ENCODE results near the gene CALML5. TPM values are rescaled to one million over a fixed set of nuclear protein-coding genes. Genes with fewer than 3 reads are reported as not detected.

The CALML5 gene
- total RNA-seq, 4 donors from 2014 or later, result not detected

- in situ Hi-C loops (cut with MboI; ENCODE audit: low pct_ligation_motif_present in 1 of 4, low pct_unique_long_range_greater_than_20kb in 1 of 4, low sequenced_read_pairs in 3 of 4), result no loop called here
- no peaks in the 10 kb centered on the region for H3K27me3 ChIP-seq
- 74% methylated on average over 2 of the region's 2 CpGs; no CpG with 5 or more reads in 1 of the 2 donors for WGBS, 2 donors (ENCODE audit: low coverage in 1 of 2)
Measured at GRCh38 chr10:5506246-5506645, 6.9 kb upstream of the CALML5 start.

GRCh38 chr10:5504146-5505072, 5.0 kb upstream of the CALML5 start:
- Histone ChIP-seq H3K27ac (peak overlapping the region; percentile 26 to 69 (median 58)), H3K4me3 (no peak overlapping the region), H3K27me3 (no peaks in the 10 kb centered on the region), H3K9me3 (no peaks in the 10 kb centered on the region), H3K36me3 (no peaks in the 10 kb centered on the region), H3K4me1 (peaks cover 0 to 19% (median 15%) of the 10 kb centered on the region in 4 donors)
- TF ChIP-seq EP300 (IDR thresholded peaks at IDR 0.05; ENCODE audit: low read depth) (no peak), POLR2A (IDR thresholded peaks at IDR 0.05) (no peak), POLR2AphosphoS5 (IDR thresholded peaks at IDR 0.05) (no peak), CTCF (IDR thresholded peaks at IDR 0.05) (no peak)
- in situ Hi-C loops (cut with MboI; ENCODE audit: low pct_ligation_motif_present in 1 of 4, low pct_unique_long_range_greater_than_20kb in 1 of 4, low sequenced_read_pairs in 3 of 4) (no loop called here), intact Hi-C loops (cut with DNase I; ENCODE audit: low total_unique reads) (no loop called here)
- 59 to 60% methylated on average over 1 to 18 of the region's 18 CpGs for WGBS, 2 donors (ENCODE audit: low coverage in 1 of 2)
- DNase-seq, result peak; percentile 8

More at GRCh38 chr10:5506246-5506645, 6.9 kb upstream of the CALML5 start:
- TF ChIP-seq EP300 (IDR thresholded peaks at IDR 0.05; ENCODE audit: low read depth) (no peak), CTCF (IDR thresholded peaks at IDR 0.05) (no peak), POLR2A (IDR thresholded peaks at IDR 0.05) (no peak), POLR2AphosphoS5 (IDR thresholded peaks at IDR 0.05) (no peak)
- no peak overlapping the region for H3K27ac ChIP-seq
- peaks cover 0 to 19% (median 15%) of the 10 kb centered on the region in 4 donors for H3K4me1 ChIP-seq
- no peak for DNase-seq
- no peak overlapping the region for H3K4me3 ChIP-seq
- no peaks in the 10 kb centered on the region for H3K36me3 ChIP-seq
- intact Hi-C loops (cut with DNase I; ENCODE audit: low total_unique reads), result no loop called here
- H3K9me3 ChIP-seq, result no peaks in the 10 kb centered on the region

- Histone ChIP-seq H3K36me3 (no peaks in the 10 kb centered on the region), H3K4me1 (peaks cover 0 to 19% (median 15%) of the 10 kb centered on the region in 4 donors), H3K9me3 (no peaks in the 10 kb centered on the region), H3K4me3 (no peak overlapping the region), H3K27ac (peak overlapping the region; percentile 26 to 69 (median 58)), H3K27me3 (no peaks in the 10 kb centered on the region)
- intact Hi-C loops (cut with DNase I; ENCODE audit: low total_unique reads) (no loop called here), in situ Hi-C loops (cut with MboI; ENCODE audit: low pct_ligation_motif_present in 1 of 4, low pct_unique_long_range_greater_than_20kb in 1 of 4, low sequenced_read_pairs in 3 of 4) (no loop called here)
- 29% methylated on average over 3 of the region's 3 CpGs; no CpG with 5 or more reads in 1 of the 2 donors for WGBS, 2 donors (ENCODE audit: low coverage in 1 of 2)
- DNase-seq, result peak; percentile 76
- TF ChIP-seq EP300 (IDR thresholded peaks at IDR 0.05; ENCODE audit: low read depth) (no peak), POLR2AphosphoS5 (IDR thresholded peaks at IDR 0.05) (peak in 2 of 3 donors; percentile 45 to 70)
Measured at GRCh38 chr10:5503477-5503835, 4.1 kb upstream of the CALML5 start.

- intact Hi-C loops (cut with DNase I; ENCODE audit: low total_unique reads) (no loop called here), in situ Hi-C loops (cut with MboI; ENCODE audit: low pct_ligation_motif_present in 1 of 4, low pct_unique_long_range_greater_than_20kb in 1 of 4, low sequenced_read_pairs in 3 of 4) (no loop called here)
- 60 to 80% methylated on average over 1 to 14 of the region's 14 CpGs for WGBS, 2 donors (ENCODE audit: low coverage in 1 of 2)
- Histone ChIP-seq H3K36me3 (no peaks in the 10 kb centered on the region), H3K4me1 (peaks cover 0 to 19% (median 15%) of the 10 kb centered on the region in 4 donors), H3K27me3 (no peaks in the 10 kb centered on the region), H3K4me3 (no peak overlapping the region), H3K27ac (peak overlapping the region in 3 of 4 donors; percentile 8 to 69 (median 57)), H3K9me3 (no peaks in the 10 kb centered on the region)
- TF ChIP-seq POLR2A (IDR thresholded peaks at IDR 0.05), result no peak
- no peak for TF ChIP-seq POLR2AphosphoS5 (IDR thresholded peaks at IDR 0.05)
- TF ChIP-seq CTCF (IDR thresholded peaks at IDR 0.05), result no peak
- no peak for TF ChIP-seq EP300 (IDR thresholded peaks at IDR 0.05; ENCODE audit: low read depth)
- peak; percentile 6 for DNase-seq
Measured at GRCh38 chr10:5502571-5503476, 3.5 kb upstream of the CALML5 start.

All from transverse colon (tissue), 4 donors.